Stimulated activated CD4-positive, alpha-beta T cell treated with anti-CD3 and anti-CD28 coated beads, Interleukin-12 subunit alpha, Interleukin-12 subunit beta, amount 100 ng/mL, for 48 hours (primary cell): ENCODE measurements around the gene B4GALNT3.
A peak's percentile ranks its signal among the peaks of the same experiment; 100 is the strongest.

Experiments used
- DNase-seq, 3 donors: peaks; one replicate each; pipeline ENCODE4 v3.0.0-alpha.2; 2020; ENCODE audit warnings: low read depth in 2 of 3, low spot score in 1 of 3

Gene B4GALNT3

DNA sequence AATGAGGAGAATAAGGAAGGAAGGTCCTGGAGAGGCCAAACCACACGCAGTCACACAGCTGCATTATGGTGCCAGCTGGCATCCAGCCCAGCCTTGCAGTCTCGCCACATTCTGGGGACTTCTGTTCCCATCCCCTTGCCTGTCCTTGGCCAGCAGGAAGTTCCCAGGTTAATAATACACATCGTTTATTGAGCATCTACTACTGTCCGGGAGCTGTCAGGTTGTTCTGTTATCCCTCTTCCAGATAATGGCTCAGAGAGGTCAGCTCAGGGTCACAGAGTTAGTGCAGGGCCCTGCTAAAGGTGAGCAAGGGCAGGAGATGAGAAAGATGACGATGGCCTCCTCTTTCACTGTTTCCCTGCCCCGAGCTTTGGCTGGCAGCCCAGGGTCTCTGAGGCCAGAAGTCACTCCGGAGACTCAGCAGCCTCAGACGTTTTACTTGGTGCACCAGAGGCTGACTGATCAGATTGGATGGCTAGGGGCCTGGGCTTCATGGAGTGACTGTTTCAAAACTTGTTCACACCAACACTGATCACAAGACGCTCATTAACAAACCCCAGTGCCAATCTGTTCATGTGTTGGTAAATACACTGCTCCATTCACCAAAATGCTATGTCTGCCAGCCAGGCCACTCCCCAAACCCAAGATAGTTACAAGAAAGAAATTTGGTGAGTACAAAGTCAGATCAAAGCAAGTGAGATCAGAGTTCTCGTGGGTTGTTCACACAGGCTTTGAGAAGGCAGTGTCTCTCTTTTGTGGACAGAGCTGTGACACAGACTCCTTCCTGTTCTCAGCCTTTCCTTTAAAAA, 79.2 kb downstream of the B4GALNT3 start:
- no peak for DNase-seq

DNA sequence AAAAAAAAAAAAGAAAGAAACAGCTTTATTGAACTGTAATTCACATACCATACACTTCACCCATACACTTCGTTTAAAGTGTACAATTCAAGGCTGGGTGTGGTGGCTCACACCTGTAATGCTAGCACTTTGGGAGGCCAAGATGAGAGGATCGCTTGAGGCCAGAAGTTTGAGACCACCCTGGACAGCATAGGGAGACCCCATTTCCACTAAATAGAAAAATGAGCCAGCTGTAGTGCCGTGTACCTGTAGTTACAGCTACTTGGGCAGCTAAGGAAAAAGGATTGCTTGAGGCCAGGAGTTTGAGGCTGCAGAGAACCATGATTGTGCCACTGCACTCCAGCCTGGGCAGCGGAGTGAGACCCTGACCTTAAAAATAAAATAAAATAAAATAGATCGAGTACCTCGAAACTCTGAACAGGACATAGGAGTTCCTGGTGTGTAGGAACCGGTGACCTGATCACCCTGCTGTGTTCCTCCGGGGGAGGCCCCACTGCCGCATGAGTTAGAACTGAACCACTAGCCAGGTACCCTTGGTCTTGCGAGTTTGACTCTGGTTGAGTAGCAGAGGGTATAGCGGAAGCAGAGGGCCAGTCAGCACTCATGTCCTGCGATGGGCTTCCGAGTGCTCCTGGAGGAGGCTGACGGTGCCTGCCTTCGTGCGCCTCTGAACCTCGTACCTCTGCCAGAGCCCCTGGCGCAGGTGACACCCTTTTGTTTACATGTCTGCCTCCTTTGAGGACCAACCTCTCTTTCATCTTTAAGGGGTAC, 80.0 kb downstream of the B4GALNT3 start:
- no peak for DNase-seq

DNA sequence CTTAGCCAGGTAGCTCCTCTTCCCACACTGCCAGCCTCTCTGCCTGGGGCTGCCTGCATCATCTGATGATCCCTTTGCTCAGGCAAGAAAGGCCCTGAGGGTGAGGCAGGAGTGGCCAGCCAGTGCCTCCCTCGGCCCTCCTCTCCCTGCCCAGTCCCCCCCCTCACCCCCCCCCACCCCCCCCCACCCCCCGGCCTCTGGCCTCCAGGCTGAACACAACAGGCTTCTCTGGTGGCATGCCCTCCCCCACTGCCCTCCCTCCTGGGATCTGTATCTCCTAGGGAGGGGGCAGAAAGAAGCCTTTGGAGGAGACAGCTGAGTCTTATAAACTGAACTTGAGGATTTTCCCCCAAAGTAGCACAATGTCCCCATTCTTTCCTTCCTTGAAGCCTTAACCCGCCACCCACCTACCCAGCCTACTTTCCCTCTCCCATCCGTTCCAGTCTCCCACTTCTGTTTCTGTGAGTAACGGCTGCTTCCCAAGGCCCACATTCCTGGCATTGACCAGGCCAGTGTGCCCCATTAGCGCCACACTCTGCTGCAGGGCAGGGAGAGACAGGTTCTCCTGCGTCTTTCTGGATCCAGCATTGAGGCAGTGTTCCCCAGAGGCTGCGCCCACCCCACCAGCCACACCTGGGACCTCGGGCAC, 82.1 kb downstream of the B4GALNT3 start:
- no peak for DNase-seq

DNA sequence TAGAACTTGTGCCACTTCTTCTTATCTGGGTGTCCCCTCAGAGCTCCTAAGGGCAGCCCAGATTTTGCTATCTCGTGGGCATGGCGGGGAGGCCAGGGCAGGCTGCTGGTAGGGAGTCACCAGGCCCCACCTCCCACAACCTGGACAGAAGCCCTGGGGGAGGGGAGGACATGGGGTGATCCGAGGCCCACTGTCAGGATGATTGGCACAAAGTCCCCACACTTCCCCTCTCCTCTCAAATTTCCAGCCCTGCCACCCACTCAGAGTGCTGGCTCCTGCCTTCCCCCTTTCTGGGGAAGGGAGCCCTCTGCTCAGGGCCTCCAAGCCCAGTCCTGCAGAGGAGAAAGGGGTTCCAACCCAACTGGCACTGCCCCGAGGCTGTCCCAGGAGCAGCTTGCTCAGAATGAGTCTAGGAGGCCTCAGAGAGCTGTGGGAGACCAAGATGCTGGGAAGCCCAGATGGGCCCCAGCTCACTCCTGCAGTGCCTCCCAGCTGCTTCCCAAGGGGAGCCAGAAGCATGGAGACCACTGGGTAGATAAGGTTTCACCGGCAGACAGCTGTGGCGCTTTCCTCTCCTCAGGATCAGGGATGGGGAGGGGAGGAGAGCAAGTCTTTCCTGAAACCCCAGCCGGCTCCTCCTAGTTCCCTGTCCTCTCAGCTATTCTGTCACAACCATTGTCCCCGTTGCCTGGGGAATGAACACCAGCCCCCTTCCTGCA, 82.8 kb downstream of the B4GALNT3 start:
- DNase-seq: no peak

DNA sequence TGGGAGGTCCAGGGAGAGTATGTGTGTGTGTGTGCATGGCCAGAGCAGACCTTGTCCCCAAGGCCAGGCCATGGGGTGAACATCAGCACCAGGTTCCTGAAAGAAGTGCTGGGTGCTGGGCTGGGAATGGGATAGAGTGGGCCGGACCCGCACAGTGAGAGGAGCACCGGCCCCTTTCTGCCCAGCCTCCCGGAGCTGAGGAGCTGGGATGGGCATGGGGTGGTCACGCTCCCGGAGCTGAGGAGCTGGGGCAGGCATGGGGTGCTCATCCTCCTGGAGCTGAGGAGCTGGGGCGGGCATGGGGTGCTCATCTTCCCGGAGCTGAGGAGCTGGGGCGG, 83.3 kb downstream of the B4GALNT3 start:
- no peak for DNase-seq

DNA sequence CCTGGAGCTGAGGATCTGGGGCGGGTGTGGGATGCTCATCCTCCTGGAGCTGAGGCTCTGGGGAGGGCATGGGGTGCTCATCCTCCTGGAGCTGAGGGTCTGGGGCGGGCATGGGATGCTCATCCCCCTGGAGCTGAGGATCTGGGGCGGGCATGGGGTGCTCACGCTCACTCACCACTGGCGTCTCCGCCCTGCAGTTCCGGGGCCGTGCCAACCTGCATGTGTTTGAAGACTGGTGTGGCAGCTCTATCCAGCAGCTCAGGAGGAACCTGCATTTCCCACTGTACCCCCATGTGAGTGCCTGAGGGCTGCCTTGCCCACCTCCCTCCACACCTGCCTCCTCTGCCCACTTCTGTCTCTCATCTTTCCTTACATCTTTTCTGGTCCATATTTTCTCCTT, 84.4 kb downstream of the B4GALNT3 start:
- DNase-seq: no peak

DNA sequence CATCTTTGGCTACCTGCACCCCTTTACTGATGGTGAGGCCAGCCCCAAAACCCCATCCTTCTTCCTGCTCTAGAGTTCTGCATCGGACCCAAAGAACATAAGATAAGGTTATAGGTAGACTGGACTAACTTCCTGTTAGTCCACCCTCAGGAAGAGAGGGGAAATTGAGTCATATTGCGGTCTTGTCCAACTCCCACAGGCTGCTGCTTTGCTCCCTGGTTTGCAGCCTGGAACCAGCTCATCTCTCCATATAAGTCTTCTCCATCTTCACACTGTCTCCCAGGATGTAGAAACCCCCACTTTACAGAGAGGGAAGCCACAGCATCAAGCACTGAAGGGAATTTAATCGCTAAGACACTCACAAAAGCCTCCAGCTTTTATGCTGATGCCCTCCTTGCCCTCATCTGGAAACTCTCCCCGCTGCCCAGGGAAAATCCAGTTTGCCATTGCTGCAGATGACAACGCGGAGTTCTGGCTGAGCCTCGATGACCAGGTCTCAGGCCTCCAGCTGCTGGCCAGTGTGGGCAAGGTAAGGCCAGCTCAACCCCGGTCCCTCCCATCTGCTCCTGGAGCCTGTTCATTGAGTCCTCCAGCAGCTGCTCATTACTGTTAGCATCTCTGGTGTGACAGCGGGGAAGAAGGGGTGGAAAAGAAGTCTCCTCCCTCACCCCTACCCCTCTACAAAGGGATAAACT, 85.3 kb downstream of the B4GALNT3 start:
- DNase-seq: no peak

DNA sequence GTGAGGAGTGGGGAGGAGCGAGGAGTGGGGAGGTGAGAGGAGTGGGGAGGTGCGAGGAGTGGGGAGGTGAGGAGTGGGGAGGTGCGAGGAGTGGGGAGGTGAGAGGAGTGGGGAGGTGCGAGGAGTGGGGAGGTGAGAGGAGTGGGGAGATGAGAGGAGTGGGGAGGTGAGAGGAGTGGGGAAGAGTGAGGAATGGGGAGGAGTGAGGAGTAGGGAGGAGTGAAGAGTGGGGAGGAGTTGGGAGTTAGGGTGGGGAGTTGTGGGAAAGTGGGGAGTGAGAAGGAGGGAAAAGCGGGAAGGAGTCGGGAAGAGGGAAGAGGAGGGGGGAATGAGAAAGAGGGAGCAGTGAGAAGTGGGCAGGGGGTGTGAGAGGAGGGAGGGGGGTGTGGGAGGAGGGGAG, 86.1 kb downstream of the B4GALNT3 start:
- no peak for DNase-seq

DNA sequence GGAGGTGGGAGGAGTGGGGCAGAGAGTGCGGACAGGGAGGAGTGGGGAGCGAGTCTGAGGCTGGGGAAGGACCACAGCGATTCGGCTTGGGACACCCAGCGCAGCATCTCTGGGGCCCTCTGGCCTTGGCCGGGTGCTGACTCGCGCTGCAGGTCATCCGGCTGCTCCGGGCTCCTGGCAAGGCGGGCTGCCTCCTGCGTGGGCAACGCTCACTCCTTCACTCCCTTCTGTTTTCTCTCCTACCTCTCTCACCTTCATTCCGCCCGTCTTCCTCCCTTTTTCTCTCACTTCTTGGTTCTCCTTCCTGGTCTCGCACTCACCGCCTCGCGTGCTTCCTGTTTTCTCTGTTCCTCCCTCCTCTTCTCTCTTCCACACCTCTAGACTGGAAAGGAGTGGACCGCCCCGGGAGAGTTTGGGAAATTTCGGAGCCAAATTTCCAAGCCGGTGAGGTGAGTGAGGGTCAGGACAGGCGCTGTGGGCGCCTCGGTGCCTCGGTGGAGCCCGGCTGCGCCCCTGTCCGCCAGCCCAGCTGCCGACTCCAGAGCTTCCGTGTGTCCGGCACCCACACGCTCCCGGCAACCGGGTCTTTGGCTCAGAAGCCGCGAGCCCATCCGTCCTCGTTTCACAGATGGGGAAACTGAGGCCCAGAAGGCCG, 86.7 kb downstream of the B4GALNT3 start:
- no peak for DNase-seq

DNA sequence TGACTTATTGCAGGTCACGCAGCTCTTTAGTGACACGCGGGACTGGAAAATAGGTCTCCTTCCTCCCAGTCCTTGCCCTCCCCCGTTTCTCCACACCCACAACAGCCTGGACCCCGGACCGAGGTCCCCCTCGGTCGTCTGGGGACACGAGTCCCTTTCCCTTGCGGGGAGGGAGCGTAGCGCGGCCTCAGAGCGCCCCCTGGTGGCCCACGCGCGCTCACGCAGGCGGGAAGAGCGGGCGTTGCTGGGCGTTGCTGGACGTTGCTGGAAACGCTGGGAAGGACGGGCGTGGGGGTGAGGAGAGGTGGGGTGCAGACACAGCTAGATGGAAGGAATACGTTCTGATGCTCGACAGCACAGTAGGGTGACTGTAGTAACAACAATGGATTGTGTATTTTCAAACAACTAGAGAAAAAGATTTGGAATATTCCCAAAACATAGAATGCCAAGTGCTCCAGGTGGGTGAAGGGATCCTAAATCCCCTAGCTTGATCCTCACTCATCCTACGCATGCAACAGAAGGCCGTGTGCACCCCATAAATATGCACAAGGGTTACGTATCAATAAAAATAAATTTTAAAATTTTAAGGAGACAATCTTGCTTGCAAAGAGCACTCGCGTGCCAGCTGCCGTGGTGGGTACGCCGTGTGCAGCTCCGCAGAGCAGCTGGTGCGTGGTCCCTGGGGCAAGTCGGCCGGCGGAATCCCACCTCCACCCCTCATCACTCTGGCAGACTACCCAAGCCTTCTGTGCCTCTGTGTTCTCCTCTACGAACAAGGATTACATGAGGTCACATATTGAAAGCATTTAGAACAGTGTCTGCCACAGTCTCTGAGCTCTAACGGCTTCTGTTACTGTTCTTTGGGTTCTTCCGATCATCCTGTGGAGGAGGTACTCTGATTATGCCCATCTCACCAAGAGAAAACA, 87.4 kb downstream of the B4GALNT3 start:
- peak; percentile 57 to 69 (median 62) for DNase-seq

DNA sequence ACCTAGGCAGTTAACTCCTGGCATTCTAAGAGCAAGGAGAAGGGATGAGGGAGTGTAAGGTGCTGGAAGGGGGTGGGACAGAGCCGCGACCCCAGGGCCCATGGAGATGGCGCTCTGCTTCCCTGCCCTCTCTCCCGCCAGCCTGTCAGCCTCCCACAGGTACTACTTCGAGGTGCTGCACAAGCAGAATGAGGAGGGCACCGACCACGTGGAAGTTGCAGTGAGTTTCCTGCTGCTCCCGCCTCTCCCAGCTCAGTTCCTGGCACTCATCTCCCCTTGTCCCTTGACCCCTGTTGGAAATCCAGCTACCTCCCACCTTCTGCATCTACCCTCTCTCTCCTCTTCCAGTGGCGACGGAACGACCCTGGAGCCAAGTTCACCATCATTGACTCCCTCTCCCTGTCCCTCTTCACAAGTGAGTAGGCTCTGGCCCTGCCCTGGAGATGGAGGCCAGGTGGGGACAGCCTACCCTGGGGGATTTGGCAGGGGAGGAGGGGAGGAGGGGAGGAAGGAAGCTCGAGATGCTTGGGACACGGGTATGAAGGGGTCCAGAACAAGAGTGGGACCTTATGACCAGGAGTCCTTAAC, 88.2 kb downstream of the B4GALNT3 start:
- no peak for DNase-seq

DNA sequence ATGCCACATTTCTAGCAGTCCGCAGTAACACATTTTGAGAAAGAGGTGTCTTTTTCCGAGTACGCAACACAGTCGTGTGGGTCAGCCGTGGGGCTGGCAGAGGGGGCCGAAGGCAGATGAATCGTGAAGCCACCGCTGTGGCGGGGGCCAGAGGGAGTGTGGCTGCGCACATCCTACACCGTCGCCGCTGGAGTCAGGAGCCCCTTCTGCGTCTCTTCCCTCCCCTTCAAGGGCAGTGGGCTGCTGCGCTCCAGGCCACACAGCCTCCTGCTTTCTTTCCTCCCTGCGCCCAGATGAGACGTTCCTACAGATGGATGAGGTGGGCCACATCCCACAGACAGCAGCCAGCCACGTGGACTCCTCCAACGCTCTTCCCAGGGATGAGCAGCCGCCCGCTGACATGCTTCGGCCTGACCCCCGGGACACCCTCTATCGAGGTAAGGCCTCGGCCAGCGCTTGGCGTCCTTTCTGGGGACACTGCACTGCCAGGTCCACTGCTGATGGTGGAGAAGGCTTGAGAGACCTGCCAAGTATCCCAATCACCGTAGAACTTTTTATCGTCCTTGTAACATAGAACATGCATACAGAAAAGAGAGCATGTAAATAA, 89.8 kb downstream of the B4GALNT3 start:
- DNase-seq: no peak

DNA sequence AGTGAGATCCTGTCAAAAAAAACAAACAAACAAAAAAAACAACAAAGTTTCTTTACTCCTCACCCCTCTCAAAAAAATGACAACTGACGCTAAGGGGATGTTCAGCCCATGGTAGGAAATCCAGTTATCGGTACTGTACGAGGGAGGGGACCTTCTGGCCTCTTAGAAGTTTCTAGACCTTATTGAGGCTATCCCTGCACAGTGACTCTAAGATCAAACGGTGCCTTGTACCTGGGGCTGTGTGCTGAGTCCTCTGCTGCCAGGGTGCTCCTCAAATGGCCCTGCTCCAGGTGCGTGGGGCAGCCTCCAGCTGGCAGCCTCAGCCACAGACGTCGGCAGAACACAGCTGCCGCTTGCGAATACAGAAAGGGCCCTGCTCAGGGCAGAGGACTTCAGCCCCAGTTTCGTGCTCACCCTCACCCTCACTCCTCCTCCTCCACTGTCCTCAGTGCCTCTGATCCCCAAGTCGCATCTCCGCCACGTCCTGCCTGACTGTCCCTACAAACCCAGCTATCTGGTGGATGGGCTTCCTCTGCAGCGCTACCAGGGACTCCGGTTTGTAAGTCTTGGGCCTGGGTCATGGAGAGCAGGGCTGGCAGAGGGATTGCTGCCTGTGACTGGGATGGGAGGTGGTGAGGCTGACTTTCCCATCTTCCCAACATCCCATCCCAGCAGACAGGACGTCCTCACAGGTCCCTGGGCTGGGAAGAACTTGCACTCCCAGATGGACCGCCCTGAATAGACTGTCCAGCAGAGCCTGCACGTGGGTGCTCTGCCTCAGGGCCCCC, 90.9 kb downstream of the B4GALNT3 start:
- DNase-seq: no peak

DNA sequence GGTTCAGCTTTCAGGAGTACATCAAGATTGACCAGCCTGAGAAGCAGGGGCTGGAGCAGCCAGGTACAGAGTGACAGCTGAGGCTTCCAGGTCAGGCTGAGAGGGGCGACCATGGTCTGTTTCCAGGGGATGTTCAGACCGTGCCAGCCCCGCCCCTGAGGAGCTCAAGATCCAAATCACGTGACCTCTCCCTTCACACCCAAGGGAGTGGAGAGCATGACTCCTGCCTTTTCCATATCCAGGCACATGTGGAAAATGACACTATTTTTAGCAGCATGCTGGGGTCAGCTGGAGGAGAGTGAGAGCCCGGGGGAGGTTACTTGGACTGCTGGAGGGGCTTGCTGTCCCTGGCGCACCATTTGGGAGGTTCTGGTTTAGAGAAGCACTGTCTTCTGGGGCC, 92.7 kb downstream of the B4GALNT3 start:
- no peak for DNase-seq

DNA sequence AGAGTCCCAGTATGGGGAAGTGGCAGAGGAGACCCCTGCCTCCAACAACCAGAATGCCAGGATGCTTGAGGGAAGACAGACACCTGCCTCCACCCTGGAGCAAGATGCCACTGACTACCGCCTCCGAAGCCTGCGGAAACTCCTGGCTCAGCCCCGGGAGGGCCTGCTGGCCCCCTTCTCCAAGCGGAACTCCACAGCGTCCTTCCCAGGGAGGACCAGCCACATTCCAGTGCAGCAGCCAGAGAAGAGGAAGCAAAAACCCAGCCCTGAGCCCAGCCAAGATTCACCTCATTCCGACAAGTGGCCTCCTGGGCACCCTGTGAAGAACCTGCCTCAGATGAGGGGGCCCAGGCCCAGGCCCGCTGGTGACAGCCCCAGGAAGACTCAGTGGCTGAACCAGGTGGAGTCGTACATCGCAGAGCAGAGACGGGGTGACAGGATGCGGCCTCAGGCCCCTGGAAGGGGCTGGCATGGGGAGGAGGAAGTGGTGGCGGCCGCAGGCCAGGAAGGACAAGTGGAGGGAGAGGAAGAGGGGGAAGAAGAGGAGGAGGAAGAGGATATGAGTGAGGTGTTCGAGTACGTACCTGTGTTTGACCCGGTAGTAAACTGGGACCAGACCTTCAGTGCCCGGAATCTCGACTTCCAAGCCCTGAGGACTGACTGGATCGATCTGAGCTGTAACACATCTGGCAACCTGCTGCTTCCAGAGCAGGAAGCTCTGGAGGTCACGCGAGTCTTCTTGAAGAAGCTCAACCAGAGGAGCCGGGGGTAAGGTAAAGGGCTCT, 93.7 kb downstream of the B4GALNT3 start:
- no peak for DNase-seq

DNA sequence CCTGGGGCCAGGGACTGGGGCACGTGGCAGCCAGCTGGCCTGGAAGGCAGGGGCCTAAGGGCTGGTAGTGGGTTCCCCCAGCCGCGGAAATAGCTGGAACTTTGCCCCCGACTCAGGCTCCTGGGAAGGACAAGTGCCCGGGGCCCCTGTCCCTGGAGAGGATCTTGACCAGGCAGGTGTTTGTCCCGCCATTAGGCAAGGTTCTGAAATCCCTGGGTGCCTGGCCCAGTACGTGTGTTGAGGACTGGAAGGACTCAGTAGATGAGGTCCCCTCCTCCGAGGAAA, 94.2 kb downstream of the B4GALNT3 start:
- no peak for DNase-seq

DNA sequence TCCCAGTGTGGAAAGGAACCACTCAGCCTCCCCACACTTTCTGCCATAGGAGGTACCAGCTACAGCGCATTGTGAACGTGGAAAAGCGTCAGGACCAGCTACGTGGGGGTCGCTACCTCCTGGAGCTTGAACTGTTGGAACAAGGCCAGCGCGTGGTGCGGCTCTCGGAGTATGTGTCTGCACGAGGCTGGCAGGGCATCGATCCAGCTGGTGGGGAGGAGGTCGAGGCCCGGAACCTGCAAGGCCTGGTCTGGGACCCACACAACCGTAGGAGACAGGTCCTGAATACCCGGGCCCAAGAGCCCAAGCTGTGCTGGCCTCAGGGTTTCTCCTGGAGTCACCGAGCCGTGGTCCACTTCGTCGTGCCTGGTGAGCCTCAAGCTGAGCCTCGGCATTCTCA, 96.8 kb downstream of the B4GALNT3 start:
- DNase-seq: no peak
